Adipocyte (in vitro differentiated cells): ENCODE results near the gene PSME1.

ENCODE experiments used
- DNase-seq: peaks from one replicate; pipeline ENCODE4 v3.0.0-alpha.2; 2015; ENCODE audit warnings: low read depth
- H3K27me3 ChIP-seq: replicated peaks from 2 replicates; pipeline ENCODE4 v1.7.0; 2013; ENCODE audit warnings: mild to moderate bottlenecking, low read length, moderate library complexity; ENCODE audit not compliant: control insufficient read depth, insufficient read depth
- H3K36me3 ChIP-seq: 2 replicates; pipeline ENCODE4 v1.7.0; 2013; ENCODE audit warnings: low read length, mild to moderate bottlenecking, moderate library complexity; ENCODE audit not compliant: control insufficient read depth, insufficient read depth, severe bottlenecking
- H3K4me1 ChIP-seq: 2 replicates; pipeline ENCODE4 v1.7.0; 2013; ENCODE audit warnings: mild to moderate bottlenecking, low read length, moderate library complexity; ENCODE audit not compliant: control insufficient read depth, insufficient read depth
- H3K4me3 ChIP-seq: 2 replicates; pipeline ENCODE4 v1.7.0; 2013; ENCODE audit warnings: mild to moderate bottlenecking, low read length, moderate library complexity
- H3K9ac ChIP-seq: 2 replicates; pipeline ENCODE4 v1.7.0; 2013; ENCODE audit warnings: mild to moderate bottlenecking, low read length, moderate library complexity
- H3K9me3 ChIP-seq: 2 replicates; pipeline ENCODE4 v1.7.0; 2013; ENCODE audit warnings: mild to moderate bottlenecking, low read length, moderate library complexity; ENCODE audit not compliant: control insufficient read depth

Gene PSME1

DNA sequence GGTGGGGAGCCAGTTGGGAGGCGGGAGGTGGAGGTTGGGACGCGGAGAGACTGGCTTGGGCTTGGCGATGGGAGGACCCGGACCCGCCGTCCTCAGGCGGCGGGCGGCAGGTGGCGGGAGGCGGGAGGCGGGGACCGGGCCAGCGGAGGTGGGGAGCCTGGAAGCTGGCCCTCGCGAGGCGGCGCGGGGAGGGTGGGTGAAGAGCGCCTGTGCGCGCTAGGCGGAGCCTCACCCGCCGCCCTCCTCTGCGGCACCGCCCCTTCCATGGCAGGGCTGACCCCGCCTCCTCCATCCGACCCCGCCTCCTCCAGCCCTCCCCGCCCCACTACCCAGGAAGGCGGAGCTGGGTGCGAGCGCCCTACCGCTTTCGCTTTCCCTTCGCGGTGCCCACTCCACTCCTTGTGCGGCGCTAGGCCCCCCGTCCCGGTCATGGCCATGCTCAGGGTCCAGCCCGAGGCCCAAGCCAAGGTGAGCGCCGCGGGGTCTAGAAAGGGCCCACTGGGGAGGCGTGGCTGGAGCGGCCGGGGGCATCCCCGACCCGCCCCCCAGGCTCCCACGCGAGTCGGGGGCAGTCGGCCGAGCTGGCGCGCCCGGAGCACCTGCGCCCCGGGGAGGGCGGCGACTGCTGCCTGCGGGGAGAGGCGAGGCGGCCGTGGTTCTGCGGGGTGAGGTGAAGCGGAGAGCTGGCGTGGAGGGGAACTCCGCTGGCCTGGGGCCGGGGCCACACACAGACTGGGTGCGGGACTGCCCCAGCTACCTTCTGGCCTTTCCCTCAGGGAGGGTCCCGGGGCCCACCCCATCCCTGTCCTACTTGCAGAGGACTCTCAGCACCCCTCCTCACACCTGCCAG lies at the start of gene PSME1:
Gene PSME1 (plus strand): TSS at position 361 of the 850 bp plus-strand sequence. CDS start 69 bp downstream, at position 430.
- DNase-seq, result peak; percentile 97
- Histone ChIP-seq H3K4me3 (peak within 1 kb of the TSS; percentile 91), H3K36me3 (peaks cover 21% of the 10 kb centered on the region), H3K9ac (peak within 1 kb of the TSS; percentile 92), H3K27me3 (no peaks in the 10 kb centered on the region), H3K4me1 (peaks cover 9% of the 10 kb centered on the region), H3K9me3 (no peaks in the 10 kb centered on the region)

DNA sequence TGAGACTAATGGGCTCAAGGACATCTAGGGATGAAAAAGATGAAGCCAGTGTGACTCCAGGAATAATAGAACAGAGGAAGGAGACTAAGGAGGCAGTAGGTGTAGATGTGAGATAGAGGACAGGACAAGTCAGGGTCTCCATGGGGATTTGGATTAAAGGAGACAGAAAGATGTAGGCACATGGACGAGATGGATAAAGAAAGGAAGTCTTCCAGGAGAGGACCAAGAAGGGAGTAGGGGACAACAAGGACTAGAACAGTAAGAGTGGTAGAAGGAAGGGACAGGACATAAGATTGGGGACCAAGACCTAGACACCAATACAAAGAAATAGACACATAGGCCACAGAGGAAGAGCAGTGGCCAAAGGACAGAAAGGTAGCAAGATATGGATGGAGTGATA lies 49.0 kb upstream of the PSME1 start:
- Histone ChIP-seq H3K27me3 (peaks cover 25% of the 10 kb centered on the region), H3K4me1 (peaks cover under 1% of the 10 kb centered on the region), H3K36me3 (no peaks in the 10 kb centered on the region), H3K9ac (no peak overlapping the region), H3K9me3 (no peaks in the 10 kb centered on the region), H3K4me3 (no peak overlapping the region)
- no peak for DNase-seq

DNA sequence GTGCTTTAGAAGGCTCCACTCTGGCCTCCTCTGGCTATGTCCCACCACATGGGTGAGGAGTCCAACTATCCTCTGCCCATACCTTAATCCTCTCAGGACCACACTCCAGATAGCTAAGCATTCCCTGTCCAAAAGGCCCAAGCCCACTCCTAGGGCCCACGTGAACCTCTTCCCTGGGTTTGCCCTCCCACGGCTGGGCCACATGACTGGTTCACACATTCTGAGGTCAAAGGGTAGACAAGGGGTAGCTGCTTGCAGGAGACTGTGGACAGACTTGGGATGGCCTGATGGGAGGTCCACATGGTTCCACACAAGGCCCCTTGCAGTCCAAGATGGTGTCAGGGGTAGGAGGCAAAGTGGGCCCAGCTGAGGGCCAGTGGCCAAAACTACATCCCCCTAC lies 47.9 kb upstream of the PSME1 start:
- Histone ChIP-seq H3K36me3 (no peaks in the 10 kb centered on the region), H3K9me3 (no peaks in the 10 kb centered on the region), H3K4me3 (no peak overlapping the region), H3K27me3 (peaks cover 14% of the 10 kb centered on the region), H3K9ac (no peak overlapping the region), H3K4me1 (peaks cover 11% of the 10 kb centered on the region)
- DNase-seq, result no peak

DNA sequence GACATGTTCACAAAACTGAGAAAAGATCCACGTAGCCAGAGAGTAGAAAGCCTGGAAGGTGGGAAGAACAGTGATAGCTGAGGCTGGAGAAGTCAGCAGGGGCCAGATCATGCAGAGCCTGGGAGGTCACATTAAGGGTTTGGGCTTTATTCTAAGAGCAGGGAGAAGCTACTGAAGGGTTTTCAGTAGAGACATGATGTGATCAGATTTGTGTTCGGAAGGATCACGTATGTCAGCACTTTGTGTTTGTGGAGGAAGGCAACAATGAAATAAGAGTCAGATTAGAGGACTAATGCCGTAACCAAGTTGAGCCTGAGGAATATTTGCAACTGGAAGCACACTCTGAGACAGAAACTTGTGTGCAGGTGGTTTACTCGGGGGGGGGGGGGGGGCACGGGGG lies 46.1 kb upstream of the PSME1 start:
- H3K9me3 ChIP-seq, result no peaks in the 10 kb centered on the region
- H3K9ac ChIP-seq, result no peak overlapping the region
- no peaks in the 10 kb centered on the region for H3K36me3 ChIP-seq
- peaks cover 6% of the 10 kb centered on the region for H3K27me3 ChIP-seq
- H3K4me1 ChIP-seq, result peaks cover 19% of the 10 kb centered on the region
- no peak overlapping the region for H3K4me3 ChIP-seq
- no peak for DNase-seq

DNA sequence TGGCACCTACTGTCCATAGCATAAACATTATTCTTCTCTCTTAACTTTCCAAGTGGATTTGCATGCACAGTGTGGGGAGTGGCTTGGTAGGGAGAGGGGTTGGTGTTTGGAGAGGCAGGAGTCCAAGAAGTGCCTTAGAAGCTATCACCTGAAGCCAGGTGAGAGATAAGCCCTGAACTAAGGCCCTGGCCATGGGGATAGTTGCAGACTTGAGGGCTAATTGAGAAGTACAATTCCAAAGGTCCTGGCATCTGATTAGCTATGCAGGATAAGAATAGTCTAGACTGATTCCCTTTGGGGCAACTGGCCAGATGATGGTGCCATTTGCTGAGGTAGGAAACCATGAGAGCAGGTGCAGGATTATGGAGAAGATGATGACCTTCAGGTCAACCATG lies 43.9 kb upstream of the PSME1 start:
- no peaks in the 10 kb centered on the region for H3K9me3 ChIP-seq
- no peaks in the 10 kb centered on the region for H3K36me3 ChIP-seq
- DNase-seq, result no peak

DNA sequence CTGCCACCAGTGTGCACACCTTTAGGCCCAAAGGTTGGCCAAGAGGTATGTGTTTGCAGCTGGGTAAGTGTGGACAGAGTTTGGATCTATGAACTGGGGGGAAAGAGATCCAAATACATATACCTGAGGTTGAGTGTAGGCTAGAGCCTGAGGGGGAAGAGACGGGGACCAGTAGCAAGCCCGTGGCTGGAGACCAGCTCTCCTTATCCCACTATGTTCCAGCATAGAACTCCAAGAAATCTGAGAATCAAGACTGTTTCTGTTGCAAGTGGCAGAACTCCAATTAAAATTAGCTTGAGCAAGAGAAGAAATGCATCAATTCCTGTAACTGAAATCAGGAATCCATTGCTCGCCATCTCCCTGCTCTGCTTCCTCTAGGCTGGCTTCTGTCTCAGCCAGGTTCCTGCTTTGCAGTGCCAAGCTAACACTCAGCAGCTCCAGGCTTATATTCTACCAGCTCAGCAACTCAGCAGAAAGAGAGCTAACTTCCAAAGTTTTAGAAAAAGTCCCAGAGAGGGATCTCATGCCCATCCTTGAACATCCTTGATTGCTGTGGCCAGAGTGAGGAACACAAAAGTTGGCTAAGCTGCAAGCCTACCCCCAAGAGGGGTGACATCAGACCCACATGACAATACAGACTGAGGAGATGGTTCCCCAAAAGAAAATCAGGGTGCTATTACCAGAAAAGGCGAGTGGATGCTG lies 43.3 kb upstream of the PSME1 start:
- Histone ChIP-seq H3K9ac (no peak overlapping the region), H3K4me1 (peaks cover 28% of the 10 kb centered on the region), H3K4me3 (no peak overlapping the region), H3K9me3 (no peaks in the 10 kb centered on the region), H3K27me3 (no peaks in the 10 kb centered on the region), H3K36me3 (no peaks in the 10 kb centered on the region)
- peak; percentile 13 for DNase-seq

More for the DNA sequence above, 43.9 kb upstream of the PSME1 start:
- H3K4me1 ChIP-seq, result peaks cover 28% of the 10 kb centered on the region
- H3K4me3 ChIP-seq, result no peak overlapping the region
- no peaks in the 10 kb centered on the region for H3K27me3 ChIP-seq
- no peak overlapping the region for H3K9ac ChIP-seq

DNA sequence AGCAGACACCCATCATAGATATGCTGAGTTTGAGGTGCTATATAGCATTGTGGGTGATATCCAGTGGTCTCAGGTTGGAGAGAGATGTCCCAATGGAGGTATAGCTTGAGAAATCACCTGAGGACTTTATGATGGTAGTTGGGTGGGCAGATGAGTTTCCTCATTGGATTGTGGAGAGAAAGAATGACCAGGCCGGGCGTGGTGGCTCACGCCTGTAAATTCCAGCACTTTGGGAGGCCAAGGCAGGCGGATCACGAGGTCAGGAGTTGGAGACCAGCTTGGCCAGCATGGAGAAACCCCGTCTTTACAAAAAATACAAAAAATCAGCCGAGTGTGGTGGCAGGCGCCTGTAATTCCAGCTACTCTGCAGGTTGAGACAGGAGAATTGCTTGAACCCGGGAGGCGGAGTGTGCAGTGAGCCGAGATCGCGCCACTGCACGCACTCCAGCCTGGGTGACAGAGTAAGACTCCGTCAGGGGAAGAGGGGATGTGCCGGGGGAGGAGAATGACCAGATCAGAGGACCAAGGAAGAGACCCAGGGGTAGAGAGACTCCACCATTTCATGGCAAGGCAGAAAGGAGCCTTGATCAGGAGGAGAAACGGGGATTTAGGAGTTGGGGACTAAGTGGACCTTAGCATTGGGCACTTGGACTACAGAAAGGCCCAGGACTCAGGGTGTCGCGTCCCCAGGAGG lies 42.6 kb upstream of the PSME1 start:
- Histone ChIP-seq H3K4me3 (peak overlapping the region; percentile 46), H3K4me1 (peaks cover 28% of the 10 kb centered on the region), H3K27me3 (no peaks in the 10 kb centered on the region), H3K36me3 (peaks cover 5% of the 10 kb centered on the region), H3K9me3 (no peaks in the 10 kb centered on the region), H3K9ac (peak overlapping the region; percentile 44)
- no peak for DNase-seq

DNA sequence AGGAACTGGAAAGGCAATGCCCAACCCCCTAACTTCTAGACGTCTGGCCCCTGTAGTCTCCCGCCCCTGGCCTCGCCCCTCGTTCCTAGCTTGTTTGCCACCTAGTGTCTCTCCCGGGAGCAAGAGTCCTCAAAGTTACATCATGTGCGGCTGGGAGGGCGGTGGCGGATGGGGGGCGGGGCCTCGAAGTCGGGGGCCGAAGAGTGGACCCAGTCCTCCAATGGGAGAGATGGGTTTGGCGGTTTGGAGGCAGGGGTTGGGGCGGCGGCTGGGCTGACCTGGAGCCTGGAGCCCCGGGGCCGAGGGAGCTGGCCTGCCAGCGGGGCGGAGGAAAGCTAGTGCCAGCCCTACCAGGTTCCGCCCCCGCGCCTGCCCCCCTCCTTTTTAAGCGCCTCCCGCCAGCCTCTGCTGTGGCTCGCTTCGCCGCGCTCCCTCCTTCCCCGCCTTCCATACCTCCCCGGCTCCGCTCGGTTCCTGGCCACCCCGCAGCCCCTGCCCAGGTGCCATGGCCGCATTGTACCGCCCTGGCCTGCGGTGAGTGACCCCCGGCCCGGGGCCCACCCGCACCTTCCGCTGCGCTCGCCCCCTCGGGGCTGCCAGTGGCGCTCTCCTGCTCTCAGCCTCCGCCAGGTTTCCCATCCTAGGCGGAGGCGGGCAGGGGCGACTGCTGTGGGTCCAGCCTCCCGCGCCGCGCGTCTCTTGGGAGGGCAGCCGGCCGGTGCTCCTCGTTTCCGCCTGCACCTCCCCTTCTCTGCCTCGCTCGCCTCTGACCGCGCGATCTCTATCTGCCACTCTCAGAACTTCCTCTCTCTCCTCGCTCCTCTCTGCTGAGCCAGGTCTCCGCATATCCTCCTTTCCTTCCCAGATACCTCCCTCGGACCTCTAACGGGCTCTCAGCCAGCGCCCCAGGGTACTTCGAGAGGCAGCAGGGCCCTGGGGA lies 41.8 kb upstream of the PSME1 start, which contains the start of gene PCK2:
Gene PCK2 (plus strand): TSS at position 411 of the 940 bp plus-strand sequence. CDS start 95 bp downstream, at position 506.
- H3K4me3 ChIP-seq, result peak within 1 kb of the TSS; percentile 91
- H3K27me3 ChIP-seq, result no peaks in the 10 kb centered on the region
- peak; percentile 96 for DNase-seq
- H3K9ac ChIP-seq, result peak within 1 kb of the TSS; percentile 94
- peaks cover 13% of the 10 kb centered on the region for H3K36me3 ChIP-seq
- H3K4me1 ChIP-seq, result peaks cover 28% of the 10 kb centered on the region
- no peaks in the 10 kb centered on the region for H3K9me3 ChIP-seq

DNA sequence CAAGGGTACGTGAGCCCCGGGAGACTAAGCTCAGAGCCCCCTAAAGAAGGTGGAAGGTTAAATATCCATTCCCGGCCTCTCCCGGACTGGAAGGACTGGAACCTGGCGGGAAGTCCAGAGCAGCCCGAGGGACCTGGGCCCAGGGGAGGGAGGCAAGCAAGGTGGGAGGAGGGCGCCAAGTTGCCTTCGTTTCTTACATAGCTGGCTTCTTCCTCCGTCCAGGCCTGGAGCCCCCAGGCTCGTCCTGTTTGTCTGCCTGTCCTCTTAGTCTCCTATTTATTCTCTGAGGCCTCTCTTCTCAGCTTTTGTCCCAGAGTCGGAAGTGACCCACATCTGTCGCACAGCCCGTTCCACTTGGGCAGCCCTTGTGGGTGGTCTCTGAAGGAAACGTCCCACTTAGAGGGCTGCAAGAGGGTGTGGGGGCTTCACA lies 41.1 kb upstream of the PSME1 start:
- Histone ChIP-seq H3K4me1 (peaks cover 28% of the 10 kb centered on the region), H3K9ac (peak overlapping the region; percentile 94), H3K36me3 (peaks cover 20% of the 10 kb centered on the region), H3K9me3 (no peaks in the 10 kb centered on the region), H3K27me3 (no peaks in the 10 kb centered on the region), H3K4me3 (peak overlapping the region; percentile 91)
- DNase-seq, result no peak

DNA sequence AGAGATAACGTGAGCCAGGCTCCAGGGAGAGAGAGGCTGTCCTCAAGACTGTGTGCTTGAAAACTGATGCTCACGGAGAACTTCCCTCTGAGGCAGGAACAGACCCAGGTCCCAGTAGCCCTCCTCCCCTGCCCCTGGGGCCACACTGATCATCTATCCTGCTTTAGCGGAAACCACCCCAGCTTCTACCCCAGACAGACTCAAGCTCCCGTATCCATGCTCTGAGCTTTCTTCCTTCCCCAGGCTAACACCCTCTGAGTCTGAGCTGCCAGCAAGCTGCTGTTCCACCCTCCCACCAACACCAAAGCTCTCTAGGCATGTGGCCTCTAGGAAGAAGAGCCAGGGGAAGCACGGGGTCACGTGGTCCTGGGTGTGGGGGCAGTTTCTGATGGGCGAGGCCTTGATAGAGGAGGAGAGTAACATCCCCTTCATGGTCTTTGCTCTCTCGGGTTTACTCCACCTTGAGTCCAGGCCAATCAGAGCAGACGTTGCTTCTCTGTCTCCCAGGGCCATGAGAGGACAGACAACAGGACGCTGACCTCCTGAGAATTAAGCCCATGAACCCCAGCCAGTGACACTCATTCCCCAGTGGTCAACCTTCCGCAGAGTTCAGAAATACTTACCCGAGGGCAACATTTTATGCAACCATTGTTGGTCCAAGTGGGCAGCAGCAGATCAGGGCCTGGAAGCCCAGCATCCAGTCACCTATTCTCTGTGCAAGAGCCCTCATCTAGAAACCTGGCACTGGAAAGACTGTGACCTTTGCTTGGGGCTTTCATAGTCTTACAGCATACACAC lies 40.5 kb upstream of the PSME1 start:
- peaks cover 26% of the 10 kb centered on the region for H3K36me3 ChIP-seq
- H3K4me3 ChIP-seq, result peak overlapping the region; percentile 91
- peak; percentile 55 for DNase-seq

More for the DNA sequence above, 40.5 kb upstream of the PSME1 start:
- Histone ChIP-seq H3K4me1 (peaks cover 28% of the 10 kb centered on the region), H3K27me3 (no peaks in the 10 kb centered on the region), H3K9ac (peak overlapping the region; percentile 94), H3K9me3 (no peaks in the 10 kb centered on the region)
